Subcutaneous adipose tissue (tissue), 4 donors: ENCODE results near the gene ADGRL3. TPM values are rescaled to one million over a fixed set of nuclear protein-coding genes. Genes with fewer than 3 reads are reported as not detected.

ENCODE experiments used
- CTCF ChIP-seq: fragments of 450-650 bp; IDR thresholded peaks from one replicate; pipeline ENCODE4 v1.5.1; 2016; ENCODE audit warnings: low read depth, mild to moderate bottlenecking, control low read depth, antibody characterized with exemption, moderate library complexity
- total RNA-seq, 4 donors: library from RNA; depleted of rRNA; stranded (reverse); fragments of >200 nt; gene quantifications; one replicate each; pipeline ENCODE4 v1.1.0, GENCODE V29; 2016

ADGRL3 gene
- total RNA-seq, 4 donors from 2014 or later, result 6.3 to 12.2 (median 9.2) TPM

DNA sequence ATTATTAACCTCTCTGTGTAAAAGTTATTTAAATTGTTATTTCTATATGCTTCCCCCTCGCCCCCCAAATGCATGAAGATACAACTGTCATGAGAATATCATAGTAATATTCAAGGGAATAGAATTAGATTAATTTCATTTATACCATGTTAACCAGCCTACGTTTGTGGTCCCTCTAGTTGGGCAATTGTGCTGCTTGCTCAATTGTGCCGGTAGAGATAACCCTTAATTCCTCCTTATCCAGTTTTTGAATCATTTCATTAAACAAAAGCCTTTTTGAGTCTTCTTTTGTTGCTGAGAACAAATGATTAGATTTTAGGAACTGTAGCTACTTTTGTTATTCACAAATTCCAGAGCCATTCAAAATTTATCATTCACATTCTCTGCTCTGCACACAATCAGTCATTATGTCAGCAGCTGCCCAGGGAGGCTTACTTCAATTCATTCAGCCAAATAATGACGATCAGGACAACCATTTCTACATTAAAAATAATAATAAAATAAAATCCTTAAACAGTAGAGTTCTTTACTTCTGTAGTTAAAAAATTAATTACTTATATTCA lies 98.1 kb downstream of the ADGRL3 start:
- no peak for TF ChIP-seq CTCF

DNA sequence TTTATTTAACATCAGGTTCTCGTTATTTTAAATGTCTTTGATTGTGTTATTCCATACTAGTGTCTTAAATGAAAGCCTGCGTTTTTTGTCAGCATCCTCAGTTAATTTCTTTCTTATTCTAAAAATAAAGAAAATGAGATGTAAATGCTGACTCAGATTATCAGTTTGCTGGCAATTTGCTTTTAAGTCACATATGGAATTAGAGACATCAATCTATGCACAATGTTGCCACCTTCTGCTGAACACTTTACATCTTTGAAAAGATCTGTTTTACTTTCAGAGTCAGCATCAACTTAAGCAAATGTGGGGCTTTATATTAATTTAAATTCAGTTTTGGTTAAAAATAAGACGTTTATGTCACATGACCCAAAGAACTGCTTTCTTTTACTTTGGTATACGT lies 99.2 kb downstream of the ADGRL3 start:
- no peak for TF ChIP-seq CTCF

DNA sequence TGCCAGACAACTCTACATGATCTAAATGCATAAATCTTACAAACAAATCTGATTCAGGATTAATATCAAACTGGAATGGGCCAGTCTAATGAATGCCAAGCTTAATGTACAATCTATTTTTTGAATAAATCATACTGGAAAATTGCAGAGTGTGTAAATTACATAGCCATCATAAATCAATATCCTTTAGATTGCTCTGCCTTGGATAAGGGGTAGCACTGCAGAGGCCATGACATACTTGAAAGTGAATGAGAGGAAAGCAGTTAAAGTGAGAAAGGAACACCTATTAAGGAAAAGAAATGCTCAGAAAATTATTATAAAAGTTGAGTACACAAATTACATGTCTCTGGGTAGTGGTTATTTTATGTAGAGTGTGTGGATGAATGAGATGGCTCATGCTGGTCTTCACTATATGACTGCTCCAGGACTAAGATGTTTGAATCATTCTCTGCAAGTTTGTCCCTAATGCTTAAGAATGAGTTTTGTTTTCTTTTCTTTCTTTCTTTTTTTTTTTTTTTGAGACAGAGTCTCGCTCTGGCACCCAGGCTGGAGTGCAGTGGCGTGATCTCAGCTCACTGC lies 100.2 kb downstream of the ADGRL3 start:
- TF ChIP-seq CTCF, result no peak

GRCh38 chr4:61301271-61301670 lies 101.1 kb downstream of the ADGRL3 start:
- no peak for TF ChIP-seq CTCF

DNA sequence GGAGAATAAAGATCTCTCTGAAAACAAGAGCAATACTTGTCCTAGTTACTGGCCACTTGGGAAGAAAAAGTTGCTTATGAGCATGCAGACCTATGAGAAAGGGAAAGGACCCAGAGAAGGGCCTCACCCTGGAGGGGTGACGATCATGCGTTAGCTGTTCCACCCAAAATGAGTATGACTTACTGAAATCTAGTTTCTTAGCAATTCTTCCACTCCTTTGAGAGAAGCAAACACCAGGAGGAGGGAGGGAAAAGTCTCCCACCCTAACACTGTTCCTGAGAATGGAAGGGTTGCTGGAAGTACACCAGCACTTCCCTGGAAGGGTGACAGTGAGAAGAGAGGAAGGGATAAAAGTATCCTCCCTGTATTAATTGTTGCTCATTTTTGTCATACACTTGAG lies 107.9 kb downstream of the ADGRL3 start:
- no peak for TF ChIP-seq CTCF

- TF ChIP-seq CTCF, result no peak
Measured at GRCh38 chr4:61309616-61310015, 109.5 kb downstream of the ADGRL3 start.

- no peak for TF ChIP-seq CTCF
Measured at GRCh38 chr4:61312526-61312925, 112.4 kb downstream of the ADGRL3 start.
